Progenitor cell of endocrine pancreas (in vitro differentiated cells): ENCODE data around the gene PTGS1. TPM values are rescaled to one million over a fixed set of nuclear protein-coding genes. Genes with fewer than 3 reads are reported as not detected.

Experiments
- DNase-seq: peaks from one replicate; pipeline ENCODE4 v3.0.0; 2021; ENCODE audit warnings: low spot score; ENCODE audit not compliant: unreplicated experiment
- H3K27ac Mint-ChIP-seq: 2 replicates; pipeline ENCODE4 v1.8.0; 2021; ENCODE audit warnings: mild to moderate bottlenecking, moderate library complexity, mixed read lengths
- H3K27me3 Mint-ChIP-seq: 2 replicates; pipeline ENCODE4 v1.8.0; 2021; ENCODE audit warnings: mixed read lengths
- H3K36me3 Mint-ChIP-seq: 2 replicates; pipeline ENCODE4 v1.8.0; 2022; ENCODE audit warnings: mixed read lengths; ENCODE audit not compliant: insufficient read depth
- H3K4me1 Mint-ChIP-seq: 2 replicates; pipeline ENCODE4 v1.8.0; 2021; ENCODE audit warnings: low read depth, mixed read lengths
- H3K4me3 Mint-ChIP-seq: 2 replicates; pipeline ENCODE4 v1.8.0; 2021; ENCODE audit warnings: low read depth, mild to moderate bottlenecking, moderate library complexity, mixed read lengths
- H3K9me3 Mint-ChIP-seq: 2 replicates; pipeline ENCODE4 v1.8.0; 2021; ENCODE audit warnings: low read depth, mixed read lengths
- total RNA-seq: library from RNA; stranded (reverse); gene quantifications from 2 replicates; pipeline ENCODE4 v1.2.1, GENCODE V29; 2021
- TF ChIP-seq, protein P1 (sequence below): fragments of 200-600 bp; sonication (generic); IDR thresholded peaks from one replicate; pipeline ENCODE4 v1.5.0; 2021; ENCODE audit warnings: antibody characterized with exemption, mild to moderate bottlenecking; ENCODE audit not compliant: unreplicated experiment

PTGS1 gene
- total RNA-seq, 1 donor from 2014 or later = 0.07 TPM

DNA sequence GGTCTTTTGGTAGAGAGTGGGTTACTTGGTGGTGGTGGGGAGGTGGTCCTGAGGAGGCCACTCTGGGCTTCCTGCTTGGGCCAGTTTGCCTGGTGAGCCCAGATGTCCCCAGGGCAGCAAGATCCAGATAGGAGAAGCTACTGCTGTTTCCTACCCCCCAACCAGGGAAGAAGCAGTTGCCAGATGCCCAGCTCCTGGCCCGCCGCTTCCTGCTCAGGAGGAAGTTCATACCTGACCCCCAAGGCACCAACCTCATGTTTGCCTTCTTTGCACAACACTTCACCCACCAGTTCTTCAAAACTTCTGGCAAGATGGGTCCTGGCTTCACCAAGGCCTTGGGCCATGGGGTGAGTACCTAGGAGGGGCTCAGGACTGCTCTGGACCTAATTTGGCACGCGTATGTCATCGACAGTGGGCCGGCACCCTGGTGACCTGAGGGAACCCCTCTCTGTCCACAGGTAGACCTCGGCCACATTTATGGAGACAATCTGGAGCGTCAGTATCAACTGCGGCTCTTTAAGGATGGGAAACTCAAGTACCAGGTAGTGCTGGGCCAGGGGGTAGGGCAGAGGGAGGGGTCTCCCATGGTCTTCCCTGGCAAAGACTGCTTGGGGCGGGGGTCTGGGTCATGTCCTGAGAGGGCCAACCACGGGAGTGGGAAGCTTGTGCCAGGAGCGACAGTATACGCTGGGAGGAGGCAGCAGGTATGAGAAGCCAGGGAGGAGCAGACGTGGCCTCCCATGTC, 10.6 kb downstream of the PTGS1 start:
- DNase-seq = no peak
- Mint-ChIP-seq H3K27ac (no peak overlapping the region), H3K4me3 (no peak overlapping the region), H3K27me3 (peaks cover 9% of the 10 kb centered on the region), H3K4me1 (peaks cover 2% of the 10 kb centered on the region), H3K9me3 (no peaks in the 10 kb centered on the region), H3K36me3 (no peaks in the 10 kb centered on the region)
- TF ChIP-seq, protein P1, sequence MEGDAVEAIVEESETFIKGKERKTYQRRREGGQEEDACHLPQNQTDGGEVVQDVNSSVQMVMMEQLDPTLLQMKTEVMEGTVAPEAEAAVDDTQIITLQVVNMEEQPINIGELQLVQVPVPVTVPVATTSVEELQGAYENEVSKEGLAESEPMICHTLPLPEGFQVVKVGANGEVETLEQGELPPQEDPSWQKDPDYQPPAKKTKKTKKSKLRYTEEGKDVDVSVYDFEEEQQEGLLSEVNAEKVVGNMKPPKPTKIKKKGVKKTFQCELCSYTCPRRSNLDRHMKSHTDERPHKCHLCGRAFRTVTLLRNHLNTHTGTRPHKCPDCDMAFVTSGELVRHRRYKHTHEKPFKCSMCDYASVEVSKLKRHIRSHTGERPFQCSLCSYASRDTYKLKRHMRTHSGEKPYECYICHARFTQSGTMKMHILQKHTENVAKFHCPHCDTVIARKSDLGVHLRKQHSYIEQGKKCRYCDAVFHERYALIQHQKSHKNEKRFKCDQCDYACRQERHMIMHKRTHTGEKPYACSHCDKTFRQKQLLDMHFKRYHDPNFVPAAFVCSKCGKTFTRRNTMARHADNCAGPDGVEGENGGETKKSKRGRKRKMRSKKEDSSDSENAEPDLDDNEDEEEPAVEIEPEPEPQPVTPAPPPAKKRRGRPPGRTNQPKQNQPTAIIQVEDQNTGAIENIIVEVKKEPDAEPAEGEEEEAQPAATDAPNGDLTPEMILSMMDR = no peak

DNA sequence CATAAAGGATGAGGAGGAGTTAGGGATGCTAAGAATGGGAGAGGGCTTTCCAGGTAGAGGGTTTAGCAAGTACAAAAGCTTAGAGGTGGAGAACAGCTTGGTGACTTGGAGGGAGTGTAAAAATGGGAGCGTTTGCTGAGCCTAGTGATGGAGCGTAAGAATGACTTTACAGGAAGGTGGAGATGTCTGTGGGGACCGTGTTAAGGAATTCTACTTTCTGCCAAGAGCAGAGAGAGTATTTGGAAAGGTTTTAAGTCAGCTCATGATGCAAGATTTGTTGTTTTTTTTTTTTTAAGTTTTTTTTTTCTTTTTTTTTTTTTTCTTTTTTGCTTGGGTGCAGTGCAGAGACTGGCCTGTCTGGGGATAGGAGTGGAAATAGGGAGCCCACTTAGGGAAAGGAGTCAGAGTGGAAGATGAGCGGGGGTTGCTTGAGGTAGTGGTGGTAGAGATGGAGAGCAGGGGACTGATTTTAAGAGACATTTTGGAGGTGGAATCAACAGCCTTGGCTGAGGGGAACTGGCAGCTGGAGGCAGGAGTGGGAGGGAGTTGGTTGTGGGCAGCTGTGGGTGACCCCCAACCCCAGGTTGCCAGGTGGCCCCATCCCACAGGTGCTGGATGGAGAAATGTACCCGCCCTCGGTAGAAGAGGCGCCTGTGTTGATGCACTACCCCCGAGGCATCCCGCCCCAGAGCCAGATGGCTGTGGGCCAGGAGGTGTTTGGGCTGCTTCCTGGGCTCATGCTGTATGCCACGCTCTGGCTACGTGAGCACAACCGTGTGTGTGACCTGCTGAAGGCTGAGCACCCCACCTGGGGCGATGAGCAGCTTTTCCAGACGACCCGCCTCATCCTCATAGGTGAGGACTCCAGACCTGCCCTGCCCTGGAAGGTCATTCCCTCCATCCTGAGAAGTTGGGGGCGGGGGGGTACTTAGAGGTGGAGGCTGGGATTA, 12.4 kb downstream of the PTGS1 start:
- TF ChIP-seq, protein P1 = no peak
- Mint-ChIP-seq H3K9me3 (no peaks in the 10 kb centered on the region), H3K4me1 (no peaks in the 10 kb centered on the region), H3K36me3 (no peaks in the 10 kb centered on the region), H3K27me3 (peaks cover 4% of the 10 kb centered on the region), H3K27ac (no peak overlapping the region), H3K4me3 (no peak overlapping the region)
- no peak for DNase-seq

DNA sequence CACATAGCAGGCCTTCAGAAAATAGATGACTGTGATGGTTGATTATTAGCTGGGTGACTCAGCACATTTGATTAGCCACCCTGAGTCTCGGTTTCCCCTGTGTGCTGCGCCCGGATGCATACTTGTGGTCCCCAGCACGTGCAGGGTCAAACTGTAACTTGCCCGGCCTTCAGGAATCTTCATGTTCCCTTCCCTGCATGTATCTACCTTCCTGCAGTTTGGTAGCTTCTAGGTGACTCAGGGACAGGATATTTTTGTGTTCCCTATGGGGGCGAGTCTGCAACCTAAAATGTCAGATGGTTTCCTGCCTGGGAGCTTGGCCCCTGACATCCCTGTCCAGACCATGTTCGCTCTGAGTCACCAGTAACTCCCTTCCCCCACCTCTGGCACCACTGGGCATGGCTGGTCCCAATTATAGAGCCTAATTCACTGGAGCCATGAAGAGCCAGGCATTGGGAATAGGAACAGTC, 13.2 kb downstream of the PTGS1 start:
- Mint-ChIP-seq H3K4me3 (no peak overlapping the region), H3K9me3 (no peaks in the 10 kb centered on the region), H3K36me3 (no peaks in the 10 kb centered on the region), H3K27ac (no peak overlapping the region), H3K4me1 (no peaks in the 10 kb centered on the region), H3K27me3 (peaks cover 7% of the 10 kb centered on the region)
- TF ChIP-seq, protein P1 = no peak
- DNase-seq = no peak

DNA sequence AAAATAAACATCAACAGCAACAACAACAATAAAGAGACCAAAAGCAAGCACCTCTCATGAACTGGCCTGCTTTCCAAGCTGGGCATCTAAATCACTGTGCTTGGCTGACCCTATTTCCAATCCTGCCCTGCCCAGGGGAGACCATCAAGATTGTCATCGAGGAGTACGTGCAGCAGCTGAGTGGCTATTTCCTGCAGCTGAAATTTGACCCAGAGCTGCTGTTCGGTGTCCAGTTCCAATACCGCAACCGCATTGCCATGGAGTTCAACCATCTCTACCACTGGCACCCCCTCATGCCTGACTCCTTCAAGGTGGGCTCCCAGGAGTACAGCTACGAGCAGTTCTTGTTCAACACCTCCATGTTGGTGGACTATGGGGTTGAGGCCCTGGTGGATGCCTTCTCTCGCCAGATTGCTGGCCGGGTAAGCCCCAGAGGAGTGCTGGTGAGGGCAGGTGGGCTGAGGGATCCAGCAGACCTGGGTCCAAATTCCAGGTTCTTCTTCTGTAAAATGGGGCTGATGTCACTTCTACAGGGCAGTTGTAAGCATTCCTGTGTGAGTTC, 15.6 kb downstream of the PTGS1 start:
- Mint-ChIP-seq H3K27me3 (peaks cover 11% of the 10 kb centered on the region), H3K4me1 (no peaks in the 10 kb centered on the region), H3K4me3 (no peak overlapping the region), H3K9me3 (no peaks in the 10 kb centered on the region), H3K27ac (no peak overlapping the region), H3K36me3 (no peaks in the 10 kb centered on the region)
- TF ChIP-seq, protein P1 = no peak
- DNase-seq = no peak

DNA sequence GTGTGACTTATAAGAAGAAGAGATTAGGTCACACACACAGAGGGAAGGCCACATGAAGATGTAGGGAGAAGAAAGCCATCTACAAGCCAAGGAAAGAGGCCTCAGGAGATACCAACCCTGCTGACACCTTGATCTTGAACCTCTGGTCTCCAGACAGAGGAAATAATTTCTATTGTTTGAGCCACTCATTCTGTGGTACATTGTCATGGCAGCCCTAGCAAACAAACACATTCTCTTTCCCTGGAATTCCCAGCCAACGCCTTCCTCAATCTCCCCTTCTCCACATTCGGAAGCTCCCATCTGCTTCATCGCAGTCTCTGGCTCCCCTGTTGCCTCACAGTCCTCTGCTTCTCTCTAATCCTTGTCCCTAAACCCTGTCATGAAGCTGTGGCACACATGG, 16.7 kb downstream of the PTGS1 start:
- TF ChIP-seq, protein P1 = no peak
- H3K4me1 Mint-ChIP-seq = no peaks in the 10 kb centered on the region

More for the DNA sequence above, 16.7 kb downstream of the PTGS1 start:
- Mint-ChIP-seq H3K27me3 (peaks cover 11% of the 10 kb centered on the region), H3K27ac (no peak overlapping the region), H3K9me3 (no peaks in the 10 kb centered on the region), H3K36me3 (no peaks in the 10 kb centered on the region), H3K4me3 (no peak overlapping the region)
- DNase-seq = no peak
